ENCODE results near the gene TBC1D22A. TPM values are rescaled to one million over a fixed set of nuclear protein-coding genes. Genes with fewer than 3 reads are reported as not detected.

The TBC1D22A gene
- polyA plus RNA-seq, 1 donor from 2014 or later, result 9.3 TPM

- H3K9me3 ChIP-seq (ENCODE audit: low read length), result no peaks in the 10 kb centered on the region
- H2AFZ ChIP-seq (ENCODE audit: low read depth, low read length), result peak overlapping the region; percentile 45
- H3K79me2 ChIP-seq (replicated peaks; ENCODE audit: insufficient read depth, low read length), result peaks cover 32% of the 10 kb centered on the region
- no peaks in the 10 kb centered on the region for H4K20me1 ChIP-seq (ENCODE audit: insufficient read depth)
- no peaks in the 10 kb centered on the region for H3K9me2 ChIP-seq (ENCODE audit: insufficient read depth, low read length)
- TF ChIP-seq POLR2AphosphoS5 (IDR thresholded peaks at IDR 0.05) (peak; percentile 0), RAD21 (conservative IDR thresholded peaks at IDR 0.05) (no peak)
- no peaks in the 10 kb centered on the region for H3K36me3 ChIP-seq (ENCODE audit: insufficient read depth, low read length)
- H3K4me3 ChIP-seq (ENCODE audit: low read length), result peak overlapping the region; percentile 88
- H3K4me2 ChIP-seq (ENCODE audit: low read length), result peak overlapping the region; percentile 70
- no peaks in the 10 kb centered on the region for H3K27me3 ChIP-seq (ENCODE audit: insufficient read depth, low read depth, low read length)
- H3K27ac ChIP-seq (ENCODE audit: low read length), result peak overlapping the region; percentile 74
- peak overlapping the region; percentile 85 for H3K9ac ChIP-seq (ENCODE audit: low read length)
- no peaks in the 10 kb centered on the region for H3F3A ChIP-seq (ENCODE audit: insufficient read depth, low read length, poor library complexity, severe bottlenecking)
Observed at GRCh38 chr22:46739094-46739870, 23.2 kb upstream of the TBC1D22A start.

- H2AFZ ChIP-seq (ENCODE audit: low read depth, low read length), result no peak overlapping the region
- H3K27ac ChIP-seq (ENCODE audit: low read length), result no peak overlapping the region
- TF ChIP-seq POLR2AphosphoS5 (IDR thresholded peaks at IDR 0.05) (no peak), SMC3 (conservative IDR thresholded peaks at IDR 0.05; ENCODE audit: poor library complexity) (no peak), RAD21 (conservative IDR thresholded peaks at IDR 0.05) (no peak), CTCF (IDR thresholded peaks at IDR 0.05; ENCODE audit: poor library complexity, severe bottlenecking) (no peak), MXI1 (conservative IDR thresholded peaks at IDR 0.05; ENCODE audit: poor library complexity, severe bottlenecking) (no peak), TAF1 (IDR thresholded peaks at IDR 0.05; ENCODE audit: low read depth) (no peak), EP300 (conservative IDR thresholded peaks at IDR 0.05; ENCODE audit: poor library complexity, severe bottlenecking) (no peak), EZH2 (IDR thresholded peaks at IDR 0.05; ENCODE audit: borderline replicate concordance, insufficient read depth, low read length, poor library complexity, severe bottlenecking) (no peak), REST (IDR thresholded peaks at IDR 0.05; ENCODE audit: borderline replicate concordance) (no peak)
- H4K20me1 ChIP-seq (ENCODE audit: insufficient read depth), result no peaks in the 10 kb centered on the region
- no peaks in the 10 kb centered on the region for H3F3A ChIP-seq (ENCODE audit: insufficient read depth, low read length, poor library complexity, severe bottlenecking)
- H3K4me3 ChIP-seq (ENCODE audit: low read length), result no peak overlapping the region
- no peak overlapping the region for H3K4me2 ChIP-seq (ENCODE audit: low read length)
- H3K27me3 ChIP-seq (ENCODE audit: insufficient read depth, low read depth, low read length), result no peaks in the 10 kb centered on the region
- no peak overlapping the region for H3K9ac ChIP-seq (ENCODE audit: low read length)
- H3K79me2 ChIP-seq (replicated peaks; ENCODE audit: insufficient read depth, low read length), result peaks cover 14% of the 10 kb centered on the region
- no peaks in the 10 kb centered on the region for H3K9me2 ChIP-seq (ENCODE audit: insufficient read depth, low read length)
- no peaks in the 10 kb centered on the region for H3K9me3 ChIP-seq (ENCODE audit: low read length)
- H3K36me3 ChIP-seq (ENCODE audit: insufficient read depth, low read length), result no peaks in the 10 kb centered on the region
Observed at GRCh38 chr22:46740910-46741780, 21.3 kb upstream of the TBC1D22A start.
